ENCODE measurements around the gene TRRAP.

DNA sequence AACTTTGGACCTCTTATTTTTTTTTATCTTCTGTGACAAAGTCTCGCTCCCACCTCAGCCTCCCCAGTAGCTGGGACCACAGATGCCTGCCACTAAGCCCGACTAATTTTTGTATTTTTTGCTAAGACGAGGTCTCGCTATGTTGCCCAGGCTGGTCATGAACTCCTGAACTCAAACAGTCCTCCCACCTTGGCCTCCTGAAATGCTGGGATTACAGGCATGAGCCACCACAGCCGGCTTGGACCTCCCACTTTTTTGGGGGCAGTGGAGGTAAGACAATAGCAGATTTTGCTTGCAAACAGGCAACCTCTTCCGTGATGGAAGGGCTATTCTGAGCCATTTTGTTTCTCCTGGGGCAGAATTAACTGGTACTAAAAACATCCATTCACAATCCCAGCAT is 1.2 kb upstream of the TRRAP start:
- TF ChIP-seq, protein P1, sequence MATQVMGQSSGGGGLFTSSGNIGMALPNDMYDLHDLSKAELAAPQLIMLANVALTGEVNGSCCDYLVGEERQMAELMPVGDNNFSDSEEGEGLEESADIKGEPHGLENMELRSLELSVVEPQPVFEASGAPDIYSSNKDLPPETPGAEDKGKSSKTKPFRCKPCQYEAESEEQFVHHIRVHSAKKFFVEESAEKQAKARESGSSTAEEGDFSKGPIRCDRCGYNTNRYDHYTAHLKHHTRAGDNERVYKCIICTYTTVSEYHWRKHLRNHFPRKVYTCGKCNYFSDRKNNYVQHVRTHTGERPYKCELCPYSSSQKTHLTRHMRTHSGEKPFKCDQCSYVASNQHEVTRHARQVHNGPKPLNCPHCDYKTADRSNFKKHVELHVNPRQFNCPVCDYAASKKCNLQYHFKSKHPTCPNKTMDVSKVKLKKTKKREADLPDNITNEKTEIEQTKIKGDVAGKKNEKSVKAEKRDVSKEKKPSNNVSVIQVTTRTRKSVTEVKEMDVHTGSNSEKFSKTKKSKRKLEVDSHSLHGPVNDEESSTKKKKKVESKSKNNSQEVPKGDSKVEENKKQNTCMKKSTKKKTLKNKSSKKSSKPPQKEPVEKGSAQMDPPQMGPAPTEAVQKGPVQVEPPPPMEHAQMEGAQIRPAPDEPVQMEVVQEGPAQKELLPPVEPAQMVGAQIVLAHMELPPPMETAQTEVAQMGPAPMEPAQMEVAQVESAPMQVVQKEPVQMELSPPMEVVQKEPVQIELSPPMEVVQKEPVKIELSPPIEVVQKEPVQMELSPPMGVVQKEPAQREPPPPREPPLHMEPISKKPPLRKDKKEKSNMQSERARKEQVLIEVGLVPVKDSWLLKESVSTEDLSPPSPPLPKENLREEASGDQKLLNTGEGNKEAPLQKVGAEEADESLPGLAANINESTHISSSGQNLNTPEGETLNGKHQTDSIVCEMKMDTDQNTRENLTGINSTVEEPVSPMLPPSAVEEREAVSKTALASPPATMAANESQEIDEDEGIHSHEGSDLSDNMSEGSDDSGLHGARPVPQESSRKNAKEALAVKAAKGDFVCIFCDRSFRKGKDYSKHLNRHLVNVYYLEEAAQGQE (IDR thresholded peaks at IDR 0.05) = no peak
- TF ChIP-seq, protein P2, sequence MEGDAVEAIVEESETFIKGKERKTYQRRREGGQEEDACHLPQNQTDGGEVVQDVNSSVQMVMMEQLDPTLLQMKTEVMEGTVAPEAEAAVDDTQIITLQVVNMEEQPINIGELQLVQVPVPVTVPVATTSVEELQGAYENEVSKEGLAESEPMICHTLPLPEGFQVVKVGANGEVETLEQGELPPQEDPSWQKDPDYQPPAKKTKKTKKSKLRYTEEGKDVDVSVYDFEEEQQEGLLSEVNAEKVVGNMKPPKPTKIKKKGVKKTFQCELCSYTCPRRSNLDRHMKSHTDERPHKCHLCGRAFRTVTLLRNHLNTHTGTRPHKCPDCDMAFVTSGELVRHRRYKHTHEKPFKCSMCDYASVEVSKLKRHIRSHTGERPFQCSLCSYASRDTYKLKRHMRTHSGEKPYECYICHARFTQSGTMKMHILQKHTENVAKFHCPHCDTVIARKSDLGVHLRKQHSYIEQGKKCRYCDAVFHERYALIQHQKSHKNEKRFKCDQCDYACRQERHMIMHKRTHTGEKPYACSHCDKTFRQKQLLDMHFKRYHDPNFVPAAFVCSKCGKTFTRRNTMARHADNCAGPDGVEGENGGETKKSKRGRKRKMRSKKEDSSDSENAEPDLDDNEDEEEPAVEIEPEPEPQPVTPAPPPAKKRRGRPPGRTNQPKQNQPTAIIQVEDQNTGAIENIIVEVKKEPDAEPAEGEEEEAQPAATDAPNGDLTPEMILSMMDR (IDR thresholded peaks at IDR 0.05; ENCODE audit: low read depth, low read length, missing input control) = no peak
- TF ChIP-seq, protein P3, sequence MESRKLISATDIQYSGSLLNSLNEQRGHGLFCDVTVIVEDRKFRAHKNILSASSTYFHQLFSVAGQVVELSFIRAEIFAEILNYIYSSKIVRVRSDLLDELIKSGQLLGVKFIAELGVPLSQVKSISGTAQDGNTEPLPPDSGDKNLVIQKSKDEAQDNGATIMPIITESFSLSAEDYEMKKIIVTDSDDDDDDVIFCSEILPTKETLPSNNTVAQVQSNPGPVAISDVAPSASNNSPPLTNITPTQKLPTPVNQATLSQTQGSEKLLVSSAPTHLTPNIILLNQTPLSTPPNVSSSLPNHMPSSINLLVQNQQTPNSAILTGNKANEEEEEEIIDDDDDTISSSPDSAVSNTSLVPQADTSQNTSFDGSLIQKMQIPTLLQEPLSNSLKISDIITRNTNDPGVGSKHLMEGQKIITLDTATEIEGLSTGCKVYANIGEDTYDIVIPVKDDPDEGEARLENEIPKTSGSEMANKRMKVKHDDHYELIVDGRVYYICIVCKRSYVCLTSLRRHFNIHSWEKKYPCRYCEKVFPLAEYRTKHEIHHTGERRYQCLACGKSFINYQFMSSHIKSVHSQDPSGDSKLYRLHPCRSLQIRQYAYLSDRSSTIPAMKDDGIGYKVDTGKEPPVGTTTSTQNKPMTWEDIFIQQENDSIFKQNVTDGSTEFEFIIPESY (IDR thresholded peaks at IDR 0.05) = no peak
- TF ChIP-seq RAD21 (IDR thresholded peaks at IDR 0.05) (no peak), GABPA (IDR thresholded peaks at IDR 0.05 in 1 of 2, conservative IDR thresholded peaks at IDR 0.05 in 1 of 2) (no peak), YY1 (IDR thresholded peaks at IDR 0.05) (no peak), JUND (IDR thresholded peaks at IDR 0.05) (no peak), HNF4G (IDR thresholded peaks at IDR 0.05) (no peak), TAF1 (conservative IDR thresholded peaks at IDR 0.05) (no peak)
- TF ChIP-seq, protein P4, sequence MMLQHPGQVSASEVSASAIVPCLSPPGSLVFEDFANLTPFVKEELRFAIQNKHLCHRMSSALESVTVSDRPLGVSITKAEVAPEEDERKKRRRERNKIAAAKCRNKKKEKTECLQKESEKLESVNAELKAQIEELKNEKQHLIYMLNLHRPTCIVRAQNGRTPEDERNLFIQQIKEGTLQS (IDR thresholded peaks at IDR 0.05) = no peak
- TF ChIP-seq, protein P5, sequence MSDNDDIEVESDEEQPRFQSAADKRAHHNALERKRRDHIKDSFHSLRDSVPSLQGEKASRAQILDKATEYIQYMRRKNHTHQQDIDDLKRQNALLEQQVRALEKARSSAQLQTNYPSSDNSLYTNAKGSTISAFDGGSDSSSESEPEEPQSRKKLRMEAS (IDR thresholded peaks at IDR 0.05) = no peak
